ENCODE data around the gene BCL2.

DNA sequence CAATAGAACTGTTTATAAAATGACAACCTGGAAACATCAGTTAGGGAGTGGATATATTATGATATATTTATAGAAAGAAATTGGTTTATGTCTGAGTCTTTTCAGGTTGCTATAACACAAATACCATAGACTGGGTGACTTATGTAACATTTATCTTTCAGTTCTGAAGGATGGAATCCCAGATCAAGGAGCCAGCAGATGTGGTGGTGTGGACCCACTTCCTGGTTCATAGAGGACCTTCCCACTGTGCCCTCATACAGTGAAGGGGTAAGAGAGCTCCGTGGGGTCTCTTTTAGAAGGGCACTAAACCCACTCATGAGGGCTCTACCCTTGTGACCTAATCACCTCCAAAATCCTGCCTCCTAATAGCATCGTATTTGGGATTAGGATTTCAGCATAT, 86.7 kb downstream of the BCL2 start:
- TF ChIP-seq, protein P1, sequence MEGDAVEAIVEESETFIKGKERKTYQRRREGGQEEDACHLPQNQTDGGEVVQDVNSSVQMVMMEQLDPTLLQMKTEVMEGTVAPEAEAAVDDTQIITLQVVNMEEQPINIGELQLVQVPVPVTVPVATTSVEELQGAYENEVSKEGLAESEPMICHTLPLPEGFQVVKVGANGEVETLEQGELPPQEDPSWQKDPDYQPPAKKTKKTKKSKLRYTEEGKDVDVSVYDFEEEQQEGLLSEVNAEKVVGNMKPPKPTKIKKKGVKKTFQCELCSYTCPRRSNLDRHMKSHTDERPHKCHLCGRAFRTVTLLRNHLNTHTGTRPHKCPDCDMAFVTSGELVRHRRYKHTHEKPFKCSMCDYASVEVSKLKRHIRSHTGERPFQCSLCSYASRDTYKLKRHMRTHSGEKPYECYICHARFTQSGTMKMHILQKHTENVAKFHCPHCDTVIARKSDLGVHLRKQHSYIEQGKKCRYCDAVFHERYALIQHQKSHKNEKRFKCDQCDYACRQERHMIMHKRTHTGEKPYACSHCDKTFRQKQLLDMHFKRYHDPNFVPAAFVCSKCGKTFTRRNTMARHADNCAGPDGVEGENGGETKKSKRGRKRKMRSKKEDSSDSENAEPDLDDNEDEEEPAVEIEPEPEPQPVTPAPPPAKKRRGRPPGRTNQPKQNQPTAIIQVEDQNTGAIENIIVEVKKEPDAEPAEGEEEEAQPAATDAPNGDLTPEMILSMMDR (IDR thresholded peaks at IDR 0.05): no peak
- no peak for TF ChIP-seq POLR2A (IDR thresholded peaks at IDR 0.05)
